ENCODE results near the gene ATAD3C. TPM values are rescaled to one million over a fixed set of nuclear protein-coding genes. Genes with fewer than 3 reads are reported as not detected.
"Not testable (repeated sequence)": the region's sequence is repeated elsewhere in the genome, so short reads cannot be mapped to it uniquely, and the experiment has no call there.

The ATAD3C gene, protein sequence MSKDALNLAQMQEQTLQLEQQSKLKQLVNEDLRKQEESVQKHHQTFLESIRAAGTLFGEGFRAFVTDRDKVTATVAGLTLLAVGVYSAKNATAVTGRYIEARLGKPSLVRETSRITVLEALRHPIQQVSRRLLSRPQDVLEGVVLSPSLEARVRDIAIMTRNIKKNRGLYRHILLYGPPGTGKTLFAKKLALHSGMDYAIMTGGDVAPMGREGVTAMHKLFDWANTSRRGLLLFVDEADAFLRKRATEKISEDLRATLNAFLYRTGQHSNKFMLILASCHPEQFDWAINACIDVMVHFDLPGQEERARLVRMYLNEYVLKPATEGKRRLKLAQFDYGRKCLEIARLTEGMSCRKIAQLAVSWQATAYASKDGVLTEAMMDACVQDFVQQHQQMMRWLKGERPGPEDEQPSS
- total RNA-seq = under 1 TPM; 0.49 to 0.87 TPM
- long read RNA-seq = 0 reads

DNA sequence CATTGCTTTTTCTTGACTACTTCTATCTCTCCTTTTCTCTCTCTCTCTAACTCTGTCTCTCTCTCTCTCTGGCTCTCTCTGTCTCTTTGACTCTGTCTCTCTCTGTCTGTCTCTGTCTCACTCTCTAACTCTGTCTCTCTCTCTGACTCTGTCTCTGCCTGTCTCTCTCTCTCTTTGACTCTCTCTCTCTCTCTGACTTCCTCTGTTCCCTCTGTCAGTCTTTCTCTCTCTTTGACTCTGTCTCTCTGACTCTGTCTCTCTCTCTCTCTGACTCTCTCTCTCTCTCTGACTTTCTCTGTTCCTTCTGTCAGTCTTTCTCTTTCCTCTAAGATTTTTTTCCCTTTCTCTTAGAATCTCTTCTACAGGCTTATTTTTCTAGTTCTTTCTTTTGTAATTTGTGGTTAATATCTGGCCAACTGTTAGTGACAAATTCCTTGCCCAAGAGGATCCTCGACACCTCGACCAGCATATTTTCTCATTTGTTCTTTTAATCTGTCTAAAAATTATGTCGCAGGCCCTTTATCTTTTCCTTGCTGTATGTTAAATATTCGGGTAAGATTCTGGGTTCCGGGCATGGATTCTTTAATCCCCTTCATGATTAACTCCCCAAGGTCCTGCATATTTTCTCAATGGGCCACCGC lies at the start of gene ATAD3C:
Gene ATAD3C (plus strand): TSS at position 591 of the 641 bp plus-strand sequence. CDS start 995 bp downstream, outside the sequence.
- DNase-seq = no peak
- peak; percentile 4 for ATAC-seq
- intact Hi-C loops (cut with DNase I, micrococcal nuclease) = no loop called here

DNA sequence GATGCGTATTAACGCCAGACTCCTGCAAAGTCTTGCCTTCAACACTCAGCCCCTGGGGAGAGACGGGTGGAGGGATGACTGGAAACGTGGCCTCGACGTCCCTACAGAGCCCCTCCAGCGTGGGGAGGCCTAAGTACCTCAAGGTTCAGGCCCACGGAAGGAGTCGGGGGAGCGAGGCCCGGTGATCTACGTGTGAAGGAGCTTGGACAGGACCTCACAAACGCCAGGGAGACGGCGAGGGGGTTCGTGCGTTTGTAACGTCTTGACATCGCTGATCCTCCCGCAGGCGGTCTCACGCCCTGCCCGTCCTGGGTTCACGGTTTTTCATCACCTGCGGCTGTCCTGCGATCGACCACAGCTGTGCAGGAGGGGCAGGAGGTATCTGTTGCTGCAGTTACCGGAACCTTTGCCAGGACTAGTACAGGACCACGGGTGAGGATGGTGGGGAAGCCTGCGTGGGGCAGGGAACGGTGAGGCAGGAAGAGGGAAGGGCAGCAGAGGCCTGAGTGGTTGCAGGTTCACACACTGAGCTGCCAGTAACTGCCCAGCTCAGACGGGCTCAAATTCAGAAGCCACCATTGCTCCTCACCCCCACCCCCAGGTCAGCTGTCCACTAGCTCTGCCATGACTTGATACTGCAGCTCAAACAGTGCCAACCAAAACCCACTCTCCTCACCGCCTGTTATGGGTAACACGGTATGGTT lies 49.5 kb upstream of the ATAD3C start:
- ATAC-seq (peak; percentile 14), DNase-seq (peak in 1 of 2 donors; percentile 39)
- intact Hi-C loops (cut with DNase I, micrococcal nuclease) = no loop called here

DNA sequence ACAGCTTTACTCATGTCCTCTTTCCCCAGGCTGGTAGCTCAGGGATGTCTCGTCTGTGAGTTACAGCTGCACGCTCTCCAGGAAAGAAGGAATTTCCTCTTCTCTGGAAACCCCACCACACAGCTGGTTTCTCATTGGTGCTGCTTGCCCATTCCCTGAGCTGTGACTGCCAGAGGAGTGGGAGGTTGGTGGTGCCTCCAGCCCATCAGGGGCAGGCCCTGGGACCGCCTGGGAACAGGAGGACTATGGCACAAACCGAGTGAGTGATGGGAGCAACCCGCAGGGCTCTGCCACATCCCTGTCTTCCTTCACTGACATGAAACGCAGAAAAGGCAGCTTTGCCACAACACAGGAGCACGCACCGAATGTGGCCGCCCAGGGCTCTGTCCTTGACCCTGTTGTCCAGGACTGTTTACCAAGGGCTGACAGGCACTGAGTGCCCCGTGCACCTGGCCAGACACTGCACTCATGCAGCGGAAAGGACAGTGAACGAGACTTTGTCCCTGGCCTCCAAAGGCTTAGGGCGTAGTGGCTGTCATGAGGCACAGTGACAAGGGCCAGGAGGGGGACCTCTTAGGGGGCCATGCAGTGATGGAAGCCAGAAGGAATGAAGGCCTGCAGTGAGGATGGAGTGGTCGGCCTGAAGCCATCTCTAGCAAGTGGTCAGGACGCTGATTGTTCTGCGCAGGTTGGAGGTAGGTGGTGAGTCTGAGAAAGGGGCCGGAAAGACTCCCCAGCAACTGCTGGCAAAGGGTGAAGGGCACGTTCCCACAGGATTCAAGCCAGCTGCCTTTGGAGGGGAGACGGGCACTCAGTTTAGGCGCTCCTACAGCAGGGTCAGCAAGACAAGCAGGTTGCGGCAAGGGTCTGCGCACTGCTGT lies 48.7 kb upstream of the ATAD3C start:
- ATAC-seq (no peak), DNase-seq (no peak)
- intact Hi-C loops (cut with DNase I, micrococcal nuclease) = no loop called here

DNA sequence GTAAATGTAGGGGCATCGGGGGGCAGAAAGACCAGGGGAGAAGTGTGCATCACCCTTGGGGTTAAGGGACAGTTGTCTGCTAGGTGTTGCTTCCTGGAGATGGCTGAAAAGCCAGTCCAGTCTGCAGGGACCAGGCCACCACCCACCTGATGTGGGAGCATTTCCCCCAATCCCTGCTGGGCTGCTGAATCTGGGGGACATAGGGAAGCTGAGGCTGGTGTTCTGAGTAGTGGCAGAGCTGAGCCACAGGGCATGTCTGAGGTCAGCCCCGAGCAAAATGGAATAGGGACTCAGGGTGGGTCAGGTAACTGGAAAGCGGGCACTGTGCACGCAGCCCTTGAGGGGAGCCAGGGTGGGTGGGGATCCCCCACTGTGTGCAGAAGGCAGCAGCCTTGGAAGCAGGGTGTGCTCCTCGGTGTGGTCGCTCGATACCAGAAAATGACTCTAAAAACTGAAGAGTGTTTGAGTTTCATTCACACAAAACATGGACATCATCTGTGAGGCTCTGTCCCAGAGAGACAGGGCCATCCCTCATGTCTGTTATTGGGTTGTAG lies 48.0 kb upstream of the ATAD3C start:
- intact Hi-C loops (cut with DNase I, micrococcal nuclease) = no loop called here
- DNase-seq (no peak), ATAC-seq (no peak)

DNA sequence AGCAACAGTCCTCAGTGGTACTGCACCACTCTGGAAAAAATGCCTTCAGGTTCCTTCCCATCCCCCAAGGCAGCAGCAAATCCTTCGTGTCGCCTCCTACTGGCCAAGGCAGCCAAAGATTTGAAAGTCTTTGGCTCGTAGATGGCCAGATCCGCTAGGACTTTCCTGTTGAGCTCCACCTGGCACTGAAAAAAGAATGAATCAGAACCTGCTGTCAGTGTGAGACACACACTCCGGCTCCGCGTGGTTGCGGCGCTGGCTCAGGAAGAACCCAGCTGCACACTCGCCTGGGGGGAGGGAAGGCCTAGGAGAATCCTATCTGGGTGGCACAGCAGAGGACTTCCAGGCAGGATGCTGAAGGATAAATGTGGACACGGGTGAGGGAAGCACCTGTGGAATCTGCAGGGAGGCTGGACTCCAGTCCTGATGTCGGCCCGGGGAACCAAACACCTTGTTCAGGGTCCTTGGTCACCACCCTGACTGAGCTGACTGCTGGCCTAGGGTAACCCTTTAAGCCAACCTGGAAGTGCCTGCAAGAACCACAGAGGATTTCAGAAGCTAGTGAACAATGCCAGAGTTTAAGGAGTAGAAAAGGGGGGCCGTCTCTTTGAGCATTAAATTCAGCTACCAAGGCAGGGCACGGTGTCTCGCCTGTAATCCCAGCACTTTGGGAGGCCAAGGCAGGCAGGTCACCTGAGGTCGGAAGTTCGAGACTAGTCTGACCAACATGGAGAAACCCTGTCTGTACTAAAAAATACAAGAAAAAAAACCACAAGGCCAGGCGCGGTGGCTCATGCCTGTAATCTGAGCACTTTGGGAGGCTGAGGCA lies 47.2 kb upstream of the ATAD3C start:
- peak in 1 of 2 donors; percentile 37 for DNase-seq
- no peak for ATAC-seq

DNA sequence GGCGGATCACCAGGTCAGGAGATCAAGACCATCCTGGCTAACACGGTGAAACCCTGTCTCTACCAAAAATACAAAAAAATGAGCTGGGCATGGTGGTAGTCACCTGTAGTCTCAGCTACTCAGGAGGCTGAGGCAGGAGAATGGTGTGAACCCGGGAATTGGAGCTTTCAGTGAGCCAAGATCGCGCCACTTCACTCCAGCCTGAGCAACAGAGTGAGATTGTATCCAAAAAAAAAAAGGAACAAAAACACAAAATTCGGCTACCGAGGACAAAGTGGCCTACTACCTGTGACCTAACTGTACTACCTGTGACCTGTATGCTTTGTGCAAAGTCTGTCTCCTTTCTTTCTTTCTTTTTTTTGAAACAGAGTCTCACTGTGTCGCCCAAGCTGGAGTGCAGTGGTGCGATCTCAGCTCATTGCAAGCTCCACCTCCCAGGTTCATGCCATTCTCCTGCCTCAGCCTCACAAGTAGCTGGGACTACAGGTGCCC lies 46.5 kb upstream of the ATAD3C start:
- intact Hi-C loops (cut with DNase I, micrococcal nuclease); ATAC-seq; DNase-seq: not testable (repeated sequence)

More for the DNA sequence above, 47.2 kb upstream of the ATAD3C start:
- intact Hi-C loops (cut with DNase I, micrococcal nuclease) = no loop called here

DNA sequence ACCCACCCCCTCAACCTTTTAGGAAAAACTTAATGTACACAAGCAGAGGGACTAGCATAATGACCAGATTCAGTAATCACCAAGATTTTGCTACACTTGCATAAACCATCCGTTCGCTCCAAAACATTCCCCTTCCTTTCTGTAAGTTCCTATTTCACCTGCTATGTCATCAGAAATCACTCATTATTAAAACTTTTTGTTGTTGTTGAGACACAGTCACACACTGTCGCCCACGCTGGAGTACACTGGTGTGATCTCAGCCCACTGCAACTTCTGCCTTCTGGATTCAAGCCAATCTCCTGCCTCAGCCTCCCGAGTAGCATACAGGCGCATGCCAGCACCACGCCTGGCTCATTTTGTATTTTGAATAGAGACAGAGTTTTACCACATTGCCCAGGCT lies 45.8 kb upstream of the ATAD3C start:
- no peak for DNase-seq
- no peak for ATAC-seq
- intact Hi-C loops (cut with DNase I, micrococcal nuclease) = no loop called here

DNA sequence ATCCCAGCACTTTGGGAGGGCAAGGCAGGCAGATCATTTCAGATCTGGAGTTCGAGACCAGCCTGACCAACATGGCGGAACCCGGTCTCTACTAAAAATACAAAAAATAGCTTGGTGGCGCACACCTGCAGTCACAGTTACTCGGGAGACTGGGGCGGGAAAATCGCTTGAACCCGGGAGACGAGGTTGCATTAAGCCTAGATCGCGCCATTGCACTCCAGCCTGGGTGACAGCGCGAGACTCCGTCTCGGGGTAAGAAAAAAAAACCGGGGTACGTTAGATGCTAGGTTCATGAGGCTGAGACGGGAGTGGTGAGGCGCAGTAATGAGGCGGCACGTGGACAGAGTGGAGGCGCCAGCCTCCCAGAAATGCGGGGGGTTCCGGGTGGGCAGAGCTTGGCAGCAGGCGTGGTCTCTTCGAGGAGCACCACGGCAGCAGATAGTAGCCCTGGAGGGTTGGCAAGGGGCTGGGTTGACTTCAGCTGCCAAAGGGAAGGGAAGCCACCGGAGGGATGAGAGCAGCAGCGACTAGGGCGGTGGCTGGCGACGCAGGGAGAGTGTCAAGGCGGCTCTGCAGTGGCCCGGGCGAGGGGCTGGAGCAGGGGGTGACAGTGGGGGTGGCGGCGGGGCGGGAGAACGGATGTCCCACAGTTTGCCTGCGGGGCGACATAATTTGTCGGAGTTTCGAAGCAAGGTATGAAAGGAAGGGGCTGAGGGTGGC lies 43.2 kb upstream of the ATAD3C start:
- intact Hi-C loops (cut with DNase I, micrococcal nuclease) = no loop called here
- ATAC-seq = peak; percentile 16
- no peak for DNase-seq

DNA sequence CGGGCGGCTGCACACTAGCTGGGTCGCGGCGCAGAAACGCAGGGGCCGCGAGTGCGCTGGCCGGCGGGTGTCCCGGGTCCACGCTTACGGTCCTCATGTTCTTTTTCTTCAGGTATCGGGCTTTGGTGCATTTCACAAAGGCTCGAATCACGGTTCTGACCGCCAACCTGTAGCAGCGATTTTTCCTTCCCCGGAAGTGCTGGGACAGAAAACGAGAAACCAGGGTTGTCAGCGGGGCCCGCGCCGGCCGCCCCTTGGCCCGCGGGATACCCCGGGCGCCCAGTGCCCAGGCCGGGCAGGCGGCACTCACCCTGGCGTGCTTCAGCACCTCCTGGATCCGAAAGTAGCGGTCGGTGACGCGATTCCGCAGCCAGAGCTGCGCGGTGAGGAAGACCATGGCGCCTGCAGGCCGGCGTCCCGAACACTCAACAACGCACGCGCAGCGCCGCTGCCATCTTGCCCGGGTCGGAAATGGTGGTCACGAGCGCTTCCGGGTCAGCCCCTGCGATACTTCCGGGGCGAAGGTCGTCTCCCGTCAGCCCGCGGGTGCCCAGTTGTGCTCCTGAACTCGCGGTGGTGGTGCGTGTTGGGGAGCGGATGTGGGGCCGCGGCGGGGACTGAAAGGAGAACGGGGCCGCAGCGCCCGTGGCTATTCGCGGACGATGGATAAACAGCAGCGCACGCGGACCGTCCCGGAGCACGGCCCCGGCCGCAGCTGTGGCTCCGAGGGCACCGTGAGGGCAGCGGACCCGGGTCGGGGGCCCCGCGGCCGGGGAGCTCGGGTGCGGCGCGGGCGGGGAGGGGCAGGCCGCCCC lies 42.5 kb upstream of the ATAD3C start, which contains the start of gene MRPL20:
Gene MRPL20 (minus strand): TSS at position 473 of the 815 bp plus-strand sequence. CDS start 76 bp downstream, at position 397.
- peak; percentile 94 to 96 for DNase-seq
- intact Hi-C loops (cut with DNase I, micrococcal nuclease) = no loop called here
- peak; percentile 98 for ATAC-seq

DNA sequence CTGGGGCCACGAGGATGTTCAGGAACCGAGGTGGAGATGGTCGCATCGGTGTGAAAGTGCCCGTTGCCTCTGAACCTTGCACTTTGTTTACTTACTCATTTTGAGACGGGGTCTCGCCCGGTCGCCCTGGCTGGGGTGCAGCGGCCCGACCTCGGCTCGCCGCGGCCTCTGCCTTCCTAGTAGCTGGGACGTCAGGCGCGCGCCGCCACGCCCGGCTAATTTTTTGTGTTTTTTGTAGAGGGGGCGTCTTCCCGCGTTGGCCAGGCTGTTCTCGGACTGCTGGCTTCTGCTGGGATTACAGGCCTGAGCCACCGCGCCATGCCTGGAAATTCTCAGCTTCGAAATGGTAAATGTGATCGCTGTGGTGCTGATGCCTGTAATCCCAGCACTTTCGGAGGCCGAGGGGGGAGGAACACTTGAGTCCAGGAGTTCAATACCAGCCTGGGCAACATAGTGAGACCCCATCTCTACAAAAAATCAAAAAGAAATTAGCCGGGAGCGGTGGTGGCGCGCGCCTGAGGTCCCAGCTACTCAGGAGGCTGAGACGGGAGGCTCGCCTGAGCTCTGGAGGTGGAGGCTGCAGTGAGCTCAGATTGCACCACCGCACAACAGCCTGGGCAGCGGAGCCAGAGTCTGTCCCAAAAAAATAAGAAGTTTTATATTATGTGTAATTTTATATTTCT lies 41.7 kb upstream of the ATAD3C start:
- DNase-seq (no peak), ATAC-seq (peak; percentile 35)
- intact Hi-C loops (cut with DNase I, micrococcal nuclease) = no loop called here

DNA sequence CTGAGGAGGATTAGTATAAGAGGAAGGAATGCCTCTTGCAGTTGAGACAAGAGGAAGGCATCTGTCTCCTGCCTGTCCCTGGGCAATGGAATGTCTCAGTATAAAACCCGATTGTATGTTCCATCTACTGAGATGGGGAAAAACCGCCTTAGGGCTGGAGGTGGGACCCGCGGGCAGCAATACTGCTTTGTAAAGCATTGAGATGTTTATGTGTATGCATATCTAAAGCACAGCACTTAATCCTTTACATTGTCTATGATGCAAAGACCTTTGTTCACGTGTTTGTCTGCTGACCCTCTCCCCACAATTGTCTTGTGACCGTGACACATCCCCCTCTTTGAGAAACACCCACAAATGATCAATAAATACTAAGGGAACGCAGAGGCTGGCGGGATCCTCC lies 39.3 kb upstream of the ATAD3C start:
- DNase-seq; intact Hi-C loops (cut with DNase I, micrococcal nuclease); ATAC-seq: not testable (repeated sequence)

DNA sequence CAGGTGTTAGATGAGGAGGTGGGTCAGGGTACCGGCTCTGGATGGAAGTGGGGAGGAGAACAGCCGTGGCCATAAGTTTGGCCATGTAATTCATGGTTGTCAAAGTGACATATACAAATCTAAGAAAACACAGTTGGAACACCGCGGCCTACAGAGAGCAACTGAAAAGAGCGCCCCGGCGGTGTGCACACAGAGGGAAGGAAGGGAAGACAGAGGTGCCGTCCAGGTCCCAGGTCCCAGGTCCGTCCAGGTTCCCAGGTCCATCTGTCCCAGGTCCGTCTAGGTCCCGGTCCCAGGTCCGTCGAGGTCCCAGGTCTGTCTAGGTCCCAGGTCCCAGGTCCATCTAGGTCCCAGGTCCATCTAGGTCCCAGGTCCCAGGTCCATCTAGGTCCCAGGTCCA lies 37.9 kb upstream of the ATAD3C start:
- no peak for ATAC-seq
- intact Hi-C loops (cut with DNase I, micrococcal nuclease) = no loop called here

DNA sequence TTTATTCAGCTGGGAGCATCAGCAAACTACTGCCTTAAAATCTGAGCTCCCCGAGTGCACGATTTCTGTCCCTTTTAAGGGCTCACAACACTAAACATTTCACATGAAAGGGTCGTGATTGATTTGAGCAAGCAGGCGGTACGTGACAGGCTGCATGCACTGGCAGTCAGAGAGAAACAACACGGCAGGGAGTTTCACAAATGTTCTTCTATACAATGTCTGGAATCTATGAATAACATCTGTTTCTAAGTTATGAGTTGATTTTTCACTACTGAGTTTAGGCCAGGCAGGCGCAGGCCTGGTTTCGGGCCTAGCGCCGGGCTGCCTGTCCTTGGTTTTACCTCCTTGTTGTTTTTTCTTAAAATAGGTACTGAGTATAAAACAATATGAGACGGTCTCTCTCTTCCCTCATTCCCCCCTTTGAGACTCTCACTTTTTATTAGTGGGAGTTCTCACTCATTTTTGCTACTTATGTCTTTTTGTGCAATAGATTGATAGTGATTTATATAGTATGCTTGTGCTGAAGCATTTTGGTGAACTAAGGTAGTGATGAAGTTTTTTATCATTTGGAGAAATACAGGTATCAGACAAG lies 37.1 kb upstream of the ATAD3C start:
- intact Hi-C loops (cut with DNase I, micrococcal nuclease); DNase-seq; ATAC-seq: not testable (repeated sequence)

More for the DNA sequence above, 37.9 kb upstream of the ATAD3C start:
- DNase-seq = no peak

DNA sequence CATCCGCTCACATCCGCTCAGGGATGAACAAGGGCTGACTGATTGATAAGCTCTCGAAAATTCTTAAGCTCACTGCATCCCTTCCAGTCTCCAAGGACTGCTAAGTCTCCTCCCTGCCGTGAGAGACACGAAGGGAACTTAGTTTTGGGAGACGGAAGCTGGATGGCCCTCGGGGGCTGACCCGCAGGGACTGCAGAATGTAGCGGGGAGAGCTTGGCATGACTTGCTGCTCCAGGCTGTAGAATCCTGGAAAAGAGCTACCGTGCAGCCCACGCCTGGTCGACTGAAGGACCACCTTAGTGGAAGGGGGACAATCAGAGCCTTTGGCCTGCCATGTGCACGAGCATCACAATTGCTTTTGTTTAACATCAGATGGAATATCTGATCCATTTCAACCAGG lies 33.7 kb upstream of the ATAD3C start:
- DNase-seq (no peak), ATAC-seq (no peak)
- intact Hi-C loops (cut with DNase I, micrococcal nuclease) = no loop called here

DNA sequence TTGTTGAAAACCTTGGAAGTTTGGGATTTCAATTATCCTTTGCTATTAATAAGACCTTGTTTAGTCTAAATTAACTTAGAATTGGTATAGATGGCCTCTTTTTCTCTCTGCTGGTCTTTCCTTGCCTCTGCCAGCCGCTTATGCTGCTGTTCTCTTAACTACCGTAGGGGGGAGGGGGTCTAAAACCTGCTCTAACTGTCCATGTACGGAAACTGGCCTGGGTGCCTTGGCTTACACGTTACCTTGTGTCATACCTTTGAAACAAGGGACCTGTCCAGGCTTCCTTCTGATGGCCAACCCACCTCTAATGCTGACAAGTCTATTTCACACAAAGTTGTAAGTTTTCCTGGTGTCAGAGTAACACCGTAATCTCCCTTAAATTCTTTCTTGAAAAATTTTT lies 32.1 kb upstream of the ATAD3C start:
- DNase-seq; intact Hi-C loops (cut with DNase I, micrococcal nuclease); ATAC-seq: not testable (repeated sequence)
